ENCODE results near the gene HUWE1. TPM values are rescaled to one million over a fixed set of nuclear protein-coding genes. Genes with fewer than 3 reads are reported as not detected.
"Not testable (repeated sequence)": the region's sequence is repeated elsewhere in the genome, so short reads cannot be mapped to it uniquely, and the experiment has no call there.

HUWE1 gene, protein sequence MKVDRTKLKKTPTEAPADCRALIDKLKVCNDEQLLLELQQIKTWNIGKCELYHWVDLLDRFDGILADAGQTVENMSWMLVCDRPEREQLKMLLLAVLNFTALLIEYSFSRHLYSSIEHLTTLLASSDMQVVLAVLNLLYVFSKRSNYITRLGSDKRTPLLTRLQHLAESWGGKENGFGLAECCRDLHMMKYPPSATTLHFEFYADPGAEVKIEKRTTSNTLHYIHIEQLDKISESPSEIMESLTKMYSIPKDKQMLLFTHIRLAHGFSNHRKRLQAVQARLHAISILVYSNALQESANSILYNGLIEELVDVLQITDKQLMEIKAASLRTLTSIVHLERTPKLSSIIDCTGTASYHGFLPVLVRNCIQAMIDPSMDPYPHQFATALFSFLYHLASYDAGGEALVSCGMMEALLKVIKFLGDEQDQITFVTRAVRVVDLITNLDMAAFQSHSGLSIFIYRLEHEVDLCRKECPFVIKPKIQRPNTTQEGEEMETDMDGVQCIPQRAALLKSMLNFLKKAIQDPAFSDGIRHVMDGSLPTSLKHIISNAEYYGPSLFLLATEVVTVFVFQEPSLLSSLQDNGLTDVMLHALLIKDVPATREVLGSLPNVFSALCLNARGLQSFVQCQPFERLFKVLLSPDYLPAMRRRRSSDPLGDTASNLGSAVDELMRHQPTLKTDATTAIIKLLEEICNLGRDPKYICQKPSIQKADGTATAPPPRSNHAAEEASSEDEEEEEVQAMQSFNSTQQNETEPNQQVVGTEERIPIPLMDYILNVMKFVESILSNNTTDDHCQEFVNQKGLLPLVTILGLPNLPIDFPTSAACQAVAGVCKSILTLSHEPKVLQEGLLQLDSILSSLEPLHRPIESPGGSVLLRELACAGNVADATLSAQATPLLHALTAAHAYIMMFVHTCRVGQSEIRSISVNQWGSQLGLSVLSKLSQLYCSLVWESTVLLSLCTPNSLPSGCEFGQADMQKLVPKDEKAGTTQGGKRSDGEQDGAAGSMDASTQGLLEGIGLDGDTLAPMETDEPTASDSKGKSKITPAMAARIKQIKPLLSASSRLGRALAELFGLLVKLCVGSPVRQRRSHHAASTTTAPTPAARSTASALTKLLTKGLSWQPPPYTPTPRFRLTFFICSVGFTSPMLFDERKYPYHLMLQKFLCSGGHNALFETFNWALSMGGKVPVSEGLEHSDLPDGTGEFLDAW (N-terminal part only)
- 66.4 and 66.5 TPM in 2 replicates for total RNA-seq (2014; rRNA removed; shearing (Covaris generic))
- 58.9 and 65.3 TPM in 2 replicates for polyA plus RNA-seq (2014; cell fraction: nucleus; rRNA removed)

DNA sequence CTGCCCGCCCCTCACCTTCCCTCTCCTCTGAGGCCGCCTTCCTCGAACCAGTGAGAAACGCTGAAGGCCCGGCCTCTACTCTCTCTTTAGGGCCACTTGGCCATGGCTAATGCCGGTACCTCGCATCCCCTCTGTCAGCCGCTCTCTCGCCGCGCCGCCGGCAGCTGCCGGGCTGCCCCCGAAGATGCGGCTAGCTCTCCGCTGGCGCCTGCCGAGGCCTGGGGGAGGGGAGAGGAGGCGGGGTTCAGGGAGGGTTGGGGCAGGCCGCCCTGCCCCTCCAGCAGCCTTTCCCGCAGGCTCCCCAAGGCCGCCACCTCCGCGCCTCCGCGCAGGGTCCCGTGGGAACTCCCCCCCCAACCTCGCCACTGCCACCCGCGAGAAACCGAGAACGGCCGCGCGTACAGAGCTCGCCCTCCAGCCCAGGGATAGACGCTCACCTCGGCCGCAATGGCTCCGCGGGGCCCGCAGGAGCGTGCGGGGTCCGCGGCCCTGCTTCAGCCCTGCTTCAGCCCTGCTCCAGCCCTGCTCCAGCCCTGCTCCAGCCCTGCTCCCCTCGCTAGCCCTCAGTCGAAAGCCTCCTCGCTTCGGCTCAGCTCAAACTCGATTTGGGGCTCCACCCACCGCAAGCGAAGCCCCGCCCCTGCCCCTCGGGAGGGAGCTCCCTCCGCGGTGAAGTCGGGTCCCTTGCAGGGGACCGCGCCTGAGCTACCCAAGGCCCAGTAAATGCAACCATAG, at the start of gene HUWE1:
TSS of gene HUWE1 (minus strand) at position 569 of the 735 bp plus-strand sequence. CDS start 32,612 bp downstream, outside the sequence.
- DNase-seq (ENCODE audit: extremely low read depth, low read depth): peak; percentile 70

DNA sequence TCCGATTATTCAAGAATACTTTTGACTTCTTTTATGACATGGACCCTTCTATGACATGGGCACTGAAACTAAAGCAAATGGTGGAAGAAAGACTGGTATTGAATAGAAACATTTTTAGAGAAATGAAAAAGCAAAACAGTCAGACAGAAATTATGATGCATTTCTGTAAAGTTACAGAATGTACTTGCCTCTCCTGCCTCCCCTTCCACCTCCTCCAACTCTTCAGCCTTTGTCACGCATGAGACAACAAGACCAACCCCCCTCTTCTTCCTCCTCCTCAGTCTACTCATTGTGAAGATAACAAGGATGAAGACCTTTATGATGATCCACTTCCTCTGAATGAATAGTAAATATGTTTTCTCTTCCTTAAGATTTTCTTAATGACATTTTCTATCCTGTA, 46.3 kb upstream of the HUWE1 start:
- no peak for DNase-seq (ENCODE audit: extremely low read depth, low read depth)

DNA sequence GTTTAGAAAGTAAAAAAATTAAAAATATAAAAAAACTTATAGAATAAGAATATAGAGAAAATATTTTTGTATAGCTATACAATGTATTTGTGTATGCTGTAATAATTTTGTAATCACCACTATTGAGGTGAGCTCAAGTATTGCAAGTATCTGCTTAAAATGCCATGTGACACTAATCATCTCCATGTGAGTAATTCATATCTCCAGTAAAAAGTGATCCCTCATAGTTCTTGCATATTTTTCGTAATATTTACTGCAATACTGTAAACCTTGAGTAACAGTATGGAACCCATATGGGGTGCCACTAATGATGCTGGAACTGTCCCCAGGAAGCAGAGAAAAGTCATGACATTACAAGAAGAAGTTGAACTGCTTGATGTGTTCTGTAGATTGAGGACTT, 43.2 kb upstream of the HUWE1 start:
- no peak for DNase-seq (ENCODE audit: extremely low read depth, low read depth)

DNA sequence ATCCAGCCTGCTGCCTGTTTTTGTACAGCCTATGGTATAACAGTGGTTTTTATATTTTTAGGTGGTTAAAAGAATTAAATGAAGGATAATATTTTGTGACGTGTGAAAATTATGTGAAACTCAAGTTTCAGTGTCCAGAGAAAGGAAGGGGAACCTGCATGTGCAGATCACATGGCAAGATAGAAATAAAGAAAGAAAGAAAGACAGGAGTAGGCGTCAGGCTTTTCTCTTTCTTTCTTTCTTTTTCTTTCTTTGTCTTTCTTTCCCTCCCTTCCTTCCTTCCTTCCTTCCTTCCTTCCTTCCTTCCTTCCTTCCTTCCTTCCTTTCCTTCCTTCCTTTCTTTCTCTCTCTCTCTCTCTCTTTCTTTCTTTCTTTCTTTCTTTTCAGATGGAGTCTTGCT, 42.0 kb upstream of the HUWE1 start:
- DNase-seq (ENCODE audit: extremely low read depth, low read depth): no peak

DNA sequence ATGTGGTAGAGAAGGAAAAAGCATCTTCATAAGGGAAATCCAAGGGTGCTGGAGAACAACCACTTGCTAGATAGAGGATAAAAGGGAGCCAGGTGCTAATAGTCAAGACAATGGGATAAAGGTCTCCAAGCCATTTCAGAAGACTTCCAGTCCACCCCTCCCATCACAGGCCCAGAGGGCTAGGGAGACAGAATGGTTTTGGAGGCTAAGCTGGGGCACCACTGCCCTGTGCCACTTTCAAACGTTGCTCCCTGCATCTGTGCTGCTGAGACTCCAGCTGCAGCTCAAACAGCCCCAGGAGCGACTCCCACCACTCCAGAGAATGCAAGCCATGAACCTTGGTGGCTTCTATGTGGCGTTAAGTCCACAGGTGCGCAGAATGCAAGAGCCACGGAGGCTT, 38.4 kb upstream of the HUWE1 start:
- no peak for DNase-seq (ENCODE audit: extremely low read depth, low read depth)

DNA sequence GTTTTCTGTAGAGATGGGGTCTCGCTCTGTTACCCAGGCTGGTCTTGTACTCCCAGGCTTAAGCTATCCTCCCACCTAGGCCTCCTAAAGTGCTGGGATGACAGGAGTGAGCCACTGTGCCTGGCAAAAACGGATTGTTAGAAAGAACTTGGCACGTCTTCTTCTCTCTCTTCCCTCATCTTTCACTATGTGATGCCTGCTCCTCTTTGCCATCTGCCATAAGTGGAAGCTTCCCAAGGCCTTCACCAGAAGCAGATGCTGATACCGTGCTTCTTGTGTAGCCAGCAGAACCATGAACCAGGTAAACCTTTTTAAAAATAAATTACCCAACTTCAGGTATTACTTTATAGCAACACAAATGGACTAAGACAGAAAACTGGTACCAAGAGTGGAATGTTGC, 36.9 kb upstream of the HUWE1 start:
- DNase-seq (ENCODE audit: extremely low read depth, low read depth): no peak

DNA sequence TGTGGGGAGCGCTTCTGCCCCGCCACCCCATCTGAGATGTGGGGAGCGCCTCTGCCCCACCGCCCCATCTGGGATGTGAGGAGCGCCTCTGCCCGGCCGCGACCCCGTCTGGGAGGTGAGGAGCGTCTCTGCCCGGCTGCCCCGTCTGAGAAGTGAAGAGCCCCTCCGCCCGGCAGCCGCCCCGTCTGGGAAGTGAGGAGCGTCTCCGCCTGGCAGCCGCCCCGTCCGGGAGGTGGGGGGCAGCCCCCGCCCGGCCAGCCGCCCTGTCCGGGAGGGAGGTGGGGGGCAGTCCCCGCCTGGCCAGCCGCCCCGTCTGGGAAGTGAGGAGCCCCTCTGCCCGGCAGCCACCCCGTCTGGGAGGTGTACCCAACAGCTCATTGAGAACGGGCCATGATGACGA, 35.1 kb upstream of the HUWE1 start:
- DNase-seq (ENCODE audit: extremely low read depth, low read depth): not testable (repeated sequence)

DNA sequence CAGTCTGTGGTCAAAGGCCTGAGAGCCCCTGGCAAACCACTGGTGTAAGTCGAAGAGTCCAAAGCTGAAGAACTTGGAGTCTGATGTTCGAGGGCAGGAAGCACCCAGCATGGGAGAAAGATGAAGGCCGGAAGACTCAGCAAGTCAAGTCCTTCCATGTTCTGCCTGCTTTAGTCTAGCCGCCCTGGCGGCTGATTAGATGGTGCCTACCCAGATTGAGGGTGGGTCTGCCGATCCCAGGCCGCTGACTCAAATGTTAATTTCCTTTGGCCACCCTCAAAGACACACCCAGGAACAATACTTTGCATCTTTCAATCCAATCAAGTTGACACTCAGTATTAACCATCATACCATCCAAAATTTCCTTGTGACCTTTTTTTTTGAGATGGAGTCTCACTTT, 33.1 kb upstream of the HUWE1 start:
- not testable (repeated sequence) for DNase-seq (ENCODE audit: extremely low read depth, low read depth)

DNA sequence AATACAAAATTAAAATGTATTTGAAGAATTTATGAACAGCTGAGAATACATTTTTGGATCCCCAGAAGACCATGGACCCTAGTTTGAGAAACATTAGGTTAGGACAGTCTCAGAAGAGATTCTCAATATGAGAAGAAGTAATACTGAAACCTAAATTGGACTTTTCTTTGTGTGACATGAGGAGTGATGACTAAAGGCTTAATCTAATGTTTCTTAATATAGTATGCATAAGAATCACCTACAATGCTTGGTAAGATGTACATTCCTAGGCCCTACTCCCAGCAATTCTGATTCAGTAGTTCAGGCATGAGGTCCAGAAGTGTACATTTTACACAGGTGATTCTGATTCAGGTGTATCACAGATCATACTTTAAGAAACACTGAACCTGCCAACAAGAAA, 31.6 kb upstream of the HUWE1 start:
- no peak for DNase-seq (ENCODE audit: extremely low read depth, low read depth)

DNA sequence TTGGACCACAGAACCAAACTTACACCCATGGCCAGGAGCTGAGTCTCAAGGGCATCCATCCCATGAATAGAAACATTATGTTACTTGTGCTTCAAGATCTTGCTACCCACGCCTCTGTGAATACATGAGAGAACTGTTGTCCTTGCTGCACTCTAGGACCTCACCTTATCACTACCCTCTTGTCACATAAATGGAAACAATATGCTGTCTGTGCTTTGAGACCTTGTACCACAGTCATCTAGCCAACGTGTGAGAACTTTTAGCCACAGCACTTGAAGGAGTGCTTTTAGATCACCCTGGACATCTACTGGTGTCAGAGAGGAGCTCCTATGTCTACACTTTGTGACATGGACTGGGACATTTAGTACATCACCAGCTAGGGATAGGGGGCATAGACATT, 30.7 kb upstream of the HUWE1 start:
- no peak for DNase-seq (ENCODE audit: extremely low read depth, low read depth)

DNA sequence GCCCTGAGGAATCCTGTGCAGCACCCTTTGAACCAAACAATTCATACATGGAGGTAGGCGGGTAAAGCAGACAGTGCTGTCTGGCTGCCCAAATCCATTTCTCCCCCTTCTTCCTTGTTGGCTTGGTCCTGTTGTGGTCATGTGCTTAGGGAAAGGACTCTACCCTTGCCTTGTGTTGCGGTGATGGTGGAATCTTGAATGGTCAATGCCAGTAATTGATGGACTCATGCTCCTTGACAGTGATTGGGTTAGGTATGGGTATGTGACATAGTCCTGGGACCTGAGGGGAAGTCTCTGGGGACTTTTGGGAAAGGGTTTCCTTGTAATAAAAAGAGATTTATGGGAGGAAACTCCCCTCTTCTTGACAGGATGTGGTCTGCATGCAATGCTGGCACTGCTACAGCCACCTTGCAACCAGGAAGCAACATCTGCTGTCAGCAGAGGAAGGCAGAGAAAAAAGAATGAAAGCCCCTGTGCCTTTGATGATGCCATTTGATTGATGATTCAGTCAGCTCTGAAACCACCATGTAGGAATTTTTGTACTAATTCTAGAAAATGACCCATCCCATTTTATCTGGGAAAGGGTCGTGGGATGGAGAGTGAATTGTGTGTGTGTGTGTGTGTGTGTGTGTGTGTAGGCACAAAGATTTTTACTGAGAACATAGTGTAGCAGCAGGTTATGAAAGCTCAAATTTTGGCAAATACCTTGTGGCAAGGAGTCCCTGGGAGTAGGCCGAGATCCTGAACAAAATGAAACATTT, 30.0 kb upstream of the HUWE1 start:
- no peak for DNase-seq (ENCODE audit: extremely low read depth, low read depth)

DNA sequence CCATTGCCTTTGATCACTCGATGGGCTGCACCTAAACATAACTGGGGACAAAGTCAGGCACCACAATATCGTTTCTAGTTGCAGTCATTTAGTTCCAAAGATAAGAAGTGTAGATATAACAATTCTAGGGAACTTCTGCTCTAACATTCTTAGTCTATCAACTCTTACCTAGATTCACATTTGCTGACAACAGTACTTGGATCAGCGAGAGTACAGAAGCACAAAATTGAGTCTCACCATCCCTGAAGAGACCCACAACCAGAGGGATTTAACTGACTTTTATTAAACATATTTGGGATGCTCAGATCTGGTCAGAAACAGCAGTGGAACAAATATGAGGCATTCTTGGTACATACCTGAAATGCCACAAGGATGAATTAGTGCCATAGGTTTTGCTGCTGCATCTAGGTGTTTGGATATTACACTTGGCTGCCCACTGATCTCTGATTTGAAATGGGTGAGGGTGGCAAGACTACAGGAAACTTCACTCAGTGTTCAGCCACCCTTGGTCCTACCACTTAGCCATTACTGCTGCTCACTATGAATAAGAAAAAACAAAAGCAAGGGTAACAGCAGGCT, 28.9 kb upstream of the HUWE1 start:
- DNase-seq (ENCODE audit: extremely low read depth, low read depth): no peak

DNA sequence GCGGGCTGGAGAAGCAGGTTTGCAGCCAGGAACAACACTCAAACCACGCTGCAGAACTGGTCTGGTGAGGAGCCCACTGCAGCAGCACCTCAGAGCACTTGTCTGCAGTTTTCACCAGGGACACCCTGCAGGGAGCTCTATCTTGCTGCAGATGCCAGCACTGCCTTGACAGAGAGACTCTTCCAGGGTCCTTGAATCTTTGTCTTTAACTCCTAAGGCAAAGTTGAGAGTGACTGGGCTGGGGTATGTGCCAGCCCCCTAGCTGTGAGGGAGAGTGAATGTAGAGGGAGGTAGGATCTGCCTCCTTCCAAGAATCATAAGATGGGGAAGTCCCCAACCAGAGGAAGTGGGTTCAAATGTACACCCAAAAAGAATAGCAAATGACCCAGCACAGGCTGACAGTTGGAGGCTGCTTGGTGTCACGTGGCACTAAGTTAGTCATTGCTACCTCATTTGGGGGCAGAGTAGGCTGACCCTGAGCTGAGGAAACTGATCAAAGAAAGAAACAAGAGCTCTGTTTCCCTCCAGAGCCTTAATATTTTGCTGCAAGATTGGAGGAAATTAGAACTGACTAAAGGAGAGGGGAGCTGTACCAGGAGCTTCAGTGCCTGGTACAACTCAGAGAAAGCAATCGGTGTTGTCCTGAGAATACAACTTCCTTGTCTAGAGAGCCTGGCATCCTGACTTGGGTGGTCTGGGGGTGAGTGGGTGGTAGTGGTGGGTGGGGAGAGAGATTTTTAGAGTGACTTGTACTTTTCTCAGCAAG, 28.2 kb upstream of the HUWE1 start:
- no peak for DNase-seq (ENCODE audit: extremely low read depth, low read depth)

DNA sequence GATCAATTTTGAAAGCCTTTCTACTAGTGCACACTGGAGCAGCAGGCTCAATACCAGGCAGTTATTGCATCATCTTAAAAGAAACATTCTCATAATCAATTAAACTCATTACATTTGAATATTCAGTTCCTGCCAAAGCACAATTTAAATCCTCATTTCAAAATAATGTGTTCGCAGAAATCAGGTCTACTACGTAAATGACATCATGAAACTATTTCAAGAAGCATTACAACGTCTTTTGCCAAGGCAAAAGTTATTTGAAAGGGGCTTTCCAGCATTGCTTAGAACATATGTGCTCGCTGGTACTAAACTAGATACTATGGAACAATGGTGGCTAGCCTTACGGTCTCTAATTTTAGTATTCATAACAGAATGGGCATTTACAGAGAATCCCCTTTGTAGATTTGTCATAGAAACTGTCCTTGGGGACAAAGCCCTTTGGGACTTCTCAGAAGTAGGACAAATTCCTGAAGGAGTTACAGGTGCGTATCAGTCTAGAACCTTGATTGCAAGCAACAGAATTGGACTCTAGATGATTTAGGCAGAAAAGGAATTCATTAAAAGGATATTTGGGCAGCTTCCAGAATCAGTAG, 27.6 kb upstream of the HUWE1 start:
- no peak for DNase-seq (ENCODE audit: extremely low read depth, low read depth)

DNA sequence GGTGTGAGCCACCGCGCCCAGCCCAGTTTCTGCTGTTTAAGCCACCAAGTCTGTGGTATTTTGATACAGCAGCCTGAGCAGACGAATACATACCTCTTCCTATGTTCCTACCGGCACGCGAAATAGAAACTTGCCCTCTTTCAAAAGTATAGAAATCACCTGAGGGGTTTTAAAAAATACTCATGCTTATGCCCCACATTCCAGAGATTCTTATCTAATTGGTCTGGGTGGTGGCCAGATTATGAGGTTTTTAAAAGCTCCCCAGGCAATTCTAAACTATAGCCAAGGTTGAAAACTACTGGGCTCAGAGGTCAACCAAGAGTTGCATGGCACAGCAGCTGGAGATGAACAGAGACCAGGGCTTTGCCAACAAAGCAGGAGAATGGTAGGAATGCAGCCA, 24.9 kb upstream of the HUWE1 start:
- no peak for DNase-seq (ENCODE audit: extremely low read depth, low read depth)

DNA sequence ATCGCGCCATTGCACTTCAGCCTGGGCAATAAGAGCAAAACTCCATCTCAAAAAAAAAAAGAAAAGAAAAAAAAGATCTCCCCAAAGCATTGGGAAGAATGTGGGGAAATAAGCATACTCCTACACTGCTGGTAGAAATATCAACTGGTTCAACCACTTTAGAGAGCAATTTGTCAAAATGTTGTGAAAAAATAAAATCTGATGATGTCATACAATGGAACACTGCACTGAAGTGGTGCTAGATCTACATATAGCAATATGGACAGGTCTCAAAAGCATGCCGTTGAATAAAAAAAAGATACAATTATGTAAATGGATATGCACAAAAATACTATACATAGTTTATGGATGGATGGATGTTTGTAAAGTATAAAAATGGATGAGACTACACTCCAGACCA, 18.3 kb upstream of the HUWE1 start:
- no peak for DNase-seq (ENCODE audit: extremely low read depth, low read depth)

DNA sequence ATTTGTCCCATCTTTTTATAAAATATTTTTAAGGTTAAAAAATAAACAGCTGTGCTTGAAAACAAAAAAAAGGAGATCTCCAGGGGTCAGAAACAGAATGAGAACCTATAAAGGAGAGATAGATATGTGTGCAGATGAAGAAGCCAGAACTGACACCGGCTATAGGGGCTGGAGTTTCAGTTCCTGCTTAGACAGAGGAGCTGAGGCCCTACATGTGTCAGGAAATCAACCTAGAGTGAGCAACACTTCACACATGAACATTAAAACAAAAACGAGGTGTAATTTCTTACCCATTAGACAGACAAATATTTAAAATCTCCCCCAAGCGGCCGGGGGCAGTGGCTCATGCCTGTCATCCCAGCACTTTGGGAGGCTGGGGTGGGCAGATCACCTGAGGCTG, 17.8 kb upstream of the HUWE1 start:
- no peak for DNase-seq (ENCODE audit: extremely low read depth, low read depth)

DNA sequence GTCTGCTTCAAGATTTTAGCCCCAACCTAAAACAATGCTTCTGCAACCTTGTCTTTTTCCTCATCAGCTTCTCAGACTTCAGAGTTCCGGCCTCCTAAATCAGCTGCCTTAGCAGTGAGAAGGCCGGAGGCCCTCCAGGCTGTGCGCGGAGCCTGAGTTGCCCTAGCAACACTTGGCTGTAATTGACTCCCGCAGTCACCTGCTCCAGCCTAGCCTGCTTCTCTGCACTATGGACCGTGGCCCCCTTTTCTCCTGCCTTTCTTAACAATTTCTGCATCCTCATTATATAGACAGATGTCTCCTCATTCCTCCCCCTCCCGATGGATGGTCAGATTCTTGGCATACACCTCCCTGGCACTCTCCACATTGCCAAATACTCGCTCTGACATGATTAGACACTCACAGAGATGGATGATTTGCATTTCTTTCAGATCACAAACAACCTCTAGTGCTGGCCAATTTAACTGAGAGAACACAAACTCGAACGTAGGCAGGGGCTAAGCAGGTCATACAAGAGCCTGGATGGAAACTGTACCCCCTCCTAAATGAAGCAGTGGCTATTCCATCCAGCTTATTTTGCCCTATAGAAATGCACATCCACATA, 9.5 kb upstream of the HUWE1 start:
- DNase-seq (ENCODE audit: extremely low read depth, low read depth): no peak

All from NCI-H460 (cell line).